ENCODE results near the gene C1orf210.
A peak's percentile ranks its signal among the peaks of the same experiment; 100 is the strongest.

Gene C1orf210

GRCh38 chr1:43247256-43247921 is 38.0 kb downstream of the C1orf210 start:
- Mint-ChIP-seq H3K27me3 (peaks cover 3% of the 10 kb centered on the region), H3K36me3 (ENCODE audit: low read depth) (no peaks in the 10 kb centered on the region), H3K27ac (no peak overlapping the region), H3K9me3 (peaks cover 9% of the 10 kb centered on the region), H3K4me3 (no peak overlapping the region), H3K4me1 (ENCODE audit: low read depth) (no peaks in the 10 kb centered on the region)
- intact Hi-C loops (cut with micrococcal nuclease): no loop called here

GRCh38 chr1:43246466-43247213 is 38.7 kb downstream of the C1orf210 start:
- Mint-ChIP-seq H3K27ac (no peak overlapping the region), H3K9me3 (peaks cover 9% of the 10 kb centered on the region), H3K27me3 (peaks cover 3% of the 10 kb centered on the region), H3K36me3 (ENCODE audit: low read depth) (no peaks in the 10 kb centered on the region), H3K4me1 (ENCODE audit: low read depth) (no peaks in the 10 kb centered on the region), H3K4me3 (no peak overlapping the region)
- intact Hi-C loops (cut with micrococcal nuclease): no loop called here

- Mint-ChIP-seq H3K4me1 (ENCODE audit: low read depth) (peaks cover 10% of the 10 kb centered on the region), H3K9me3 (no peaks in the 10 kb centered on the region), H3K36me3 (ENCODE audit: low read depth) (no peaks in the 10 kb centered on the region), H3K27me3 (no peaks in the 10 kb centered on the region), H3K27ac (no peak overlapping the region), H3K4me3 (no peak overlapping the region)
- intact Hi-C loops (cut with micrococcal nuclease): no loop called here
Observed at GRCh38 chr1:43243299-43243698, 42.1 kb downstream of the C1orf210 start.

GRCh38 chr1:43241413-43241836 is 44.0 kb downstream of the C1orf210 start:
- no peaks in the 10 kb centered on the region for H3K36me3 Mint-ChIP-seq (ENCODE audit: low read depth)
- H3K4me3 Mint-ChIP-seq: no peak overlapping the region
- no peaks in the 10 kb centered on the region for H3K27me3 Mint-ChIP-seq
- H3K4me1 Mint-ChIP-seq (ENCODE audit: low read depth): peaks cover 10% of the 10 kb centered on the region
- intact Hi-C loops (cut with micrococcal nuclease): no loop called here
- H3K9me3 Mint-ChIP-seq: no peaks in the 10 kb centered on the region
- no peak overlapping the region for H3K27ac Mint-ChIP-seq

GRCh38 chr1:43239484-43239883 is 45.9 kb downstream of the C1orf210 start:
- intact Hi-C loops (cut with micrococcal nuclease): loop anchor here (5.0 kb wide), 1 partner anchor 118 kb away; the partner anchor contains the start of gene CDC20
- Mint-ChIP-seq H3K36me3 (ENCODE audit: low read depth) (no peaks in the 10 kb centered on the region), H3K27me3 (no peaks in the 10 kb centered on the region), H3K9me3 (no peaks in the 10 kb centered on the region), H3K4me1 (ENCODE audit: low read depth) (peaks cover 16% of the 10 kb centered on the region), H3K4me3 (no peak overlapping the region), H3K27ac (peak overlapping the region; percentile 16)

GRCh38 chr1:43238991-43239469 is 46.4 kb downstream of the C1orf210 start:
- no peak overlapping the region for H3K4me3 Mint-ChIP-seq
- intact Hi-C loops (cut with micrococcal nuclease): loop anchor here (1.0 to 5.0 kb wide), 2 partner anchors 118 to 175 kb away; partner anchors contain the start of gene CDC20
- no peaks in the 10 kb centered on the region for H3K36me3 Mint-ChIP-seq (ENCODE audit: low read depth)
- H3K27ac Mint-ChIP-seq: peak overlapping the region; percentile 16
- no peaks in the 10 kb centered on the region for H3K9me3 Mint-ChIP-seq
- H3K27me3 Mint-ChIP-seq: no peaks in the 10 kb centered on the region
- peaks cover 16% of the 10 kb centered on the region for H3K4me1 Mint-ChIP-seq (ENCODE audit: low read depth)

- H3K27me3 Mint-ChIP-seq: no peaks in the 10 kb centered on the region
- peaks cover 16% of the 10 kb centered on the region for H3K4me1 Mint-ChIP-seq (ENCODE audit: low read depth)
- H3K4me3 Mint-ChIP-seq: no peak overlapping the region
- intact Hi-C loops (cut with micrococcal nuclease): loop anchor here (1.0 to 5.0 kb wide), 2 partner anchors 119 to 176 kb away; partner anchors contain the start of gene CDC20
- H3K36me3 Mint-ChIP-seq (ENCODE audit: low read depth): no peaks in the 10 kb centered on the region
- H3K9me3 Mint-ChIP-seq: no peaks in the 10 kb centered on the region
- H3K27ac Mint-ChIP-seq: no peak overlapping the region
Observed at GRCh38 chr1:43238085-43238484, 47.3 kb downstream of the C1orf210 start.

GRCh38 chr1:43237121-43237520 is 48.3 kb downstream of the C1orf210 start:
- Mint-ChIP-seq H3K36me3 (ENCODE audit: low read depth) (no peaks in the 10 kb centered on the region), H3K4me3 (no peak overlapping the region), H3K27ac (no peak overlapping the region), H3K27me3 (no peaks in the 10 kb centered on the region), H3K4me1 (ENCODE audit: low read depth) (peaks cover 21% of the 10 kb centered on the region), H3K9me3 (no peaks in the 10 kb centered on the region)
- intact Hi-C loops (cut with micrococcal nuclease): loop anchor here (5.0 kb wide), 1 partner anchor 120 kb away; the partner anchor contains the start of gene CDC20

GRCh38 chr1:43235451-43236121 is 49.8 kb downstream of the C1orf210 start:
- Mint-ChIP-seq H3K27me3 (no peaks in the 10 kb centered on the region), H3K36me3 (ENCODE audit: low read depth) (no peaks in the 10 kb centered on the region), H3K27ac (peak overlapping the region; percentile 12), H3K4me3 (no peak overlapping the region), H3K4me1 (ENCODE audit: low read depth) (peaks cover 25% of the 10 kb centered on the region), H3K9me3 (no peaks in the 10 kb centered on the region)
- intact Hi-C loops (cut with micrococcal nuclease): loop anchor here (5.0 kb wide), 1 partner anchor 122 kb away; the partner anchor contains the start of gene CDC20

- H3K27ac Mint-ChIP-seq: peak overlapping the region; percentile 1
- H3K36me3 Mint-ChIP-seq (ENCODE audit: low read depth): no peaks in the 10 kb centered on the region
- no peaks in the 10 kb centered on the region for H3K27me3 Mint-ChIP-seq
- H3K4me1 Mint-ChIP-seq (ENCODE audit: low read depth): peaks cover 25% of the 10 kb centered on the region
- intact Hi-C loops (cut with micrococcal nuclease): loop anchor here (5.0 kb wide), 1 partner anchor 122 kb away; the partner anchor contains the start of gene CDC20
- no peaks in the 10 kb centered on the region for H3K9me3 Mint-ChIP-seq
- H3K4me3 Mint-ChIP-seq: no peak overlapping the region
Observed at GRCh38 chr1:43235040-43235439, 50.3 kb downstream of the C1orf210 start.

GRCh38 chr1:43234267-43234666 is 51.1 kb downstream of the C1orf210 start:
- Mint-ChIP-seq H3K4me1 (ENCODE audit: low read depth) (peaks cover 19% of the 10 kb centered on the region), H3K9me3 (no peaks in the 10 kb centered on the region), H3K36me3 (ENCODE audit: low read depth) (no peaks in the 10 kb centered on the region), H3K4me3 (no peak overlapping the region), H3K27ac (no peak overlapping the region), H3K27me3 (no peaks in the 10 kb centered on the region)
- intact Hi-C loops (cut with micrococcal nuclease): no loop called here

- no peaks in the 10 kb centered on the region for H3K9me3 Mint-ChIP-seq
Observed at GRCh38 chr1:43233631-43234030, 51.8 kb downstream of the C1orf210 start.

GRCh38 chr1:43232482-43232881 is 52.9 kb downstream of the C1orf210 start:
- Mint-ChIP-seq H3K27ac (peak overlapping the region; percentile 9), H3K27me3 (peaks cover 2% of the 10 kb centered on the region), H3K4me1 (ENCODE audit: low read depth) (peaks cover 26% of the 10 kb centered on the region), H3K36me3 (ENCODE audit: low read depth) (no peaks in the 10 kb centered on the region), H3K4me3 (no peak overlapping the region), H3K9me3 (no peaks in the 10 kb centered on the region)
- intact Hi-C loops (cut with micrococcal nuclease): no loop called here

More at GRCh38 chr1:43233631-43234030, 51.8 kb downstream of the C1orf210 start:
- Mint-ChIP-seq H3K36me3 (ENCODE audit: low read depth) (no peaks in the 10 kb centered on the region), H3K27ac (no peak overlapping the region), H3K4me1 (ENCODE audit: low read depth) (peaks cover 20% of the 10 kb centered on the region), H3K27me3 (no peaks in the 10 kb centered on the region), H3K4me3 (no peak overlapping the region)
- intact Hi-C loops (cut with micrococcal nuclease): no loop called here

- H3K36me3 Mint-ChIP-seq (ENCODE audit: low read depth): no peaks in the 10 kb centered on the region
- peaks cover 30% of the 10 kb centered on the region for H3K4me1 Mint-ChIP-seq (ENCODE audit: low read depth)
- intact Hi-C loops (cut with micrococcal nuclease): no loop called here
- peak overlapping the region; percentile 9 for H3K27ac Mint-ChIP-seq
- peaks cover 2% of the 10 kb centered on the region for H3K27me3 Mint-ChIP-seq
- no peaks in the 10 kb centered on the region for H3K9me3 Mint-ChIP-seq
- H3K4me3 Mint-ChIP-seq: no peak overlapping the region
Observed at GRCh38 chr1:43232074-43232473, 53.3 kb downstream of the C1orf210 start.

Measured in dendritic cell treated with granulocyte-macrophage colony-stimulating factor and Interleukin-4, amounts not matched to agents 40 ng/mL and 50 ng/mL, for 4 days (primary cell).